HG03108 (cell line): Measurements from ENCODE around the gene SV2A.
A peak's percentile ranks its signal among the peaks of the same experiment; 100 is the strongest.

Source experiments
- ATAC-seq: cut with Tn5 transposase; IDR thresholded peaks from one replicate; pipeline ENCODE4 v1.9.1; 2021; ENCODE audit warnings: moderate library complexity; ENCODE audit not compliant: unreplicated experiment

SV2A gene

GRCh38 chr1:149931212-149931790, 13.7 kb upstream of the SV2A start:
- ATAC-seq: no peak

- ATAC-seq: no peak
These were observed 12.2 kb upstream of the SV2A start for GRCh38 chr1:149929856-149930255.

- no peak for ATAC-seq
These were observed 10.7 kb upstream of the SV2A start for GRCh38 chr1:149928401-149928724.

- peak; percentile 93 for ATAC-seq
These were observed 10.1 kb upstream of the SV2A start, which contains the start of gene SF3B4 for GRCh38 chr1:149927563-149928400. TSS of gene SF3B4 (minus strand) at chr1:149927803. CDS start at chr1:149927759, 44 bp downstream.

DNA sequence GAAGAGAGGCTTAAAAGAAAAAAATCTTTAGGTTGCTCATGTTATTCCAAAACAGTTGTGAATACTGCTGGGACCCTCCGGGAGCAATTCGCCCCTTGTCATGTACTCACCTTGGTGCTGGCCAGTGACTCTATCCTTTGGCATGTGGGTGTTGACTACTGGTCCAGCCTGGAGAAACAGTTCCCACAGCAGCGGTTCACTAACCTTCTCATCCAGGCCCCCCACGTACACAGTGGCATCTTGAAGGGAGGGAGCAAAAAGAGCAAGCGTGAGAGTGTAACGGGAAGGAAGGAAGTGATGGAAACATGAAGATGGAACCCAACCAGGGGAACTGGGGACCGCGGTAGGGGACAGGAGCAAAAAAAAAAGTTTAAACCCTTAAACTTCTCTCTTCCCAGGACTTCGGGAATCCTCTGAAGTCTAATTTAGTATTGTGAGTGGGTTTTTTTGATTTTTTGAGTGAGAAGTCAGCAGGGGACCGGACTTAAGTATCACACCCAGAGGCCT, 9.5 kb upstream of the SV2A start:
- ATAC-seq: no peak

DNA sequence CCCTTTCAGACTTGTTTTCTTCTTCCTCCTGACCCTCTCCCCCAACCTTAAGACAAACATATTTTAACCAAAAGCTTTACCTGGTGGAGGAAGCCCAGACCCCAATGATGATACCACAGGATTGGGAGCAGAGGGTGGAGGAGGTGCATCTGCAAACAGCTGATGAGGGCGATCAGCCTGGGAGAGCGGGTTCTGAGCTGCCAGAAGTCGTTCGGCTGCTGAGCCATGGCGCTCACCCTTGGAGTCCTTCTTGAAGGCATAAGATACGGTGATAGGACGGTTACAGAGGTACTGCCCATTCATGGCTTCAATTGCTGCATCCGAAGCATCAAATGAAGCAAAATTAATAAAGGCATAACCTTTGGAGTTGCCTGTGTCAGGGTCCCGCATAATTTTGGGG, 8.7 kb upstream of the SV2A start:
- ATAC-seq: no peak

DNA sequence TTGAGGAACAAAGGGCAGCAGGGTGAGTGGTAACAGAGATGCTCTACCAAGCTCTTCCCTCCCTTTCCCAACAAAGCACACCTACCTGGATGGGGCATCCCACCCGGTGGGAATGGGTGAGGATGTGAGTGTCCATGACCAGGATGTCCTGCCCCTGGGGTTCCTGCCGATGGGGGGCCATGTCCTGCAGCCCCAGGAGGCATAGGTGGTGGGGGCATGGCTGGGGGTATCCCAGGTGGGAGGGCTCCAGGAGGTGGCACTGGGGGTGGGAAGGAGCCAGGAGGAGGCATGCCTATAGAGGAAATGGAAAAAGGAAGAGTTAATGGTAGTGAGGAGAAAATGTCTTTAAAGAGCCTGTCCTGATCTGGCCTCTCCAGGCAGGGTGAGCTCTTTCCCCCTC, 8.1 kb upstream of the SV2A start:
- ATAC-seq: no peak

- ATAC-seq: no peak
These were observed 7.7 kb upstream of the SV2A start for GRCh38 chr1:149925345-149925744.

DNA sequence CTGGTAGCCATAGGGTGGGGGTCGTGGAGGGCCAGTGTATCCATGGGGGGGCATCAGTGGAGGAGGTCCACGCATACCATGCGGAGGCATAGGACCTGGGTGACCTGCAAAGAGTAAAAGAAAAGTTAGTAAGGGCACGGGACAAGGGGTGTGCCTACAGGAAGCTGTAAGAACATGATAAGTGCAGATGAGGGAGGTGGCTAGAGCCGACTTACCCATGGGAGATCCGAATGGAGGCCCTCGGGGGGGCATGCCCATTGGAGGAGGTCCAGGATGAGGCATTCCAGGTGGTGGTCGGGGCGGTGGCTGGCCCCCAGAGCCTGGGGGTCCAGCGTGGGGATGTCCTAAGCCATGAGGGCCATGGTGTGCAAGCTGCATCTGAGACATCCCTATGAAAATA, 6.0 kb upstream of the SV2A start:
- no peak for ATAC-seq

GRCh38 chr1:149916898-149917252, 769 bp downstream of the SV2A start:
- ATAC-seq: no peak

GRCh38 chr1:149916193-149916897, 1.3 kb downstream of the SV2A start:
- no peak for ATAC-seq

- ATAC-seq: no peak
These were observed 2.0 kb downstream of the SV2A start for GRCh38 chr1:149915429-149916192.

GRCh38 chr1:149914545-149914944, 3.1 kb downstream of the SV2A start:
- ATAC-seq: no peak

- ATAC-seq: no peak
These were observed 11.0 kb downstream of the SV2A start for GRCh38 chr1:149906570-149907075.

DNA sequence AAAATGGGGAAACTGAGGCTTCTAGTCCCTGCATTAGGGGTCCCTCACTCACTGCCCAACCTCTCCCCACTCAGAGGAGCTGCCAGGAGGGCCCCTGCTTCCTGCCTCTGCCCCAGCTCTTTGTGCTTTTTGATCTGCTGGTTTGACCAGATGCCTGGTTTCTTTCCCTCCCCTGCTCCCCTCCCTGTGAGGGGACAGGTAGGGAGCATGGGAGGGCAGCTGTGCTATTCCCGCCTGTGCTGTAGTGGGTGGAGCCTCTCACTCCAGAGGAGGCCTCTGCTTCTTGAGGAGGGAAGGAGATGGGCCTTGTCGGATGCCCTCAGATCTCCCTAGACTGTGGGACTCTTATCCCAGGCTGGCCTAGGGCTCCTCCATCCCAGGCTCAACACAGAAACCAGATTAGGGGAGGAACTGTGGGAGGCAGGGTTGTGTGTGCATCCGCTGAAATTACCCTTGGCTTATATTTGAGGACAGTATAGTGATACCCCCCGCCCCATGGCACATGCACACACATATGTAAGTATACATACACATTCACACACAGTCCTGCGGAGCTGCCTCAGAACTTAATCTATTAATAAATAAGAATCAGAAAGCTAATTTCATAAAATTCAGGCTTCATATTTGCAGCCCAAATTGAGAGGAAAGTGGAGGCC, 13.7 kb downstream of the SV2A start:
- no peak for ATAC-seq

- ATAC-seq: peak; percentile 93
These were observed 18.0 kb downstream of the SV2A start, which contains the start of gene BOLA1 for GRCh38 chr1:149899460-149900284. TSS of gene BOLA1 (plus strand) at chr1:149899568. CDS start at chr1:149900060, 492 bp downstream.

GRCh38 chr1:149896575-149896974, 21.1 kb downstream of the SV2A start:
- no peak for ATAC-seq

DNA sequence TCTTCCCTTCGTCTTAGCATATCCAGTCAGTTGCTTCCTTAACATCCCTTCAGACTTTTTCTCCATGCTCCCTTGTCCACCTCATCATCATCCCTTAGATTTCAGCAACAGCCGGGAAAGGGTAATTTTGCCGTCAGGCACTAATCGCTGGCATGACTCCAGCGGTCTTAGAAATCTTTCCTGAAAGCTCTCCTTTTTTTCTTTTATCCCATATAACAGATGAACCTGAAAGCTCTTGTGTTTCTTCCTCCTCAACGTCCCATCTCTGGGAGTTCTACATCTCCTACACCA, 28.7 kb downstream of the SV2A start:
- no peak for ATAC-seq

DNA sequence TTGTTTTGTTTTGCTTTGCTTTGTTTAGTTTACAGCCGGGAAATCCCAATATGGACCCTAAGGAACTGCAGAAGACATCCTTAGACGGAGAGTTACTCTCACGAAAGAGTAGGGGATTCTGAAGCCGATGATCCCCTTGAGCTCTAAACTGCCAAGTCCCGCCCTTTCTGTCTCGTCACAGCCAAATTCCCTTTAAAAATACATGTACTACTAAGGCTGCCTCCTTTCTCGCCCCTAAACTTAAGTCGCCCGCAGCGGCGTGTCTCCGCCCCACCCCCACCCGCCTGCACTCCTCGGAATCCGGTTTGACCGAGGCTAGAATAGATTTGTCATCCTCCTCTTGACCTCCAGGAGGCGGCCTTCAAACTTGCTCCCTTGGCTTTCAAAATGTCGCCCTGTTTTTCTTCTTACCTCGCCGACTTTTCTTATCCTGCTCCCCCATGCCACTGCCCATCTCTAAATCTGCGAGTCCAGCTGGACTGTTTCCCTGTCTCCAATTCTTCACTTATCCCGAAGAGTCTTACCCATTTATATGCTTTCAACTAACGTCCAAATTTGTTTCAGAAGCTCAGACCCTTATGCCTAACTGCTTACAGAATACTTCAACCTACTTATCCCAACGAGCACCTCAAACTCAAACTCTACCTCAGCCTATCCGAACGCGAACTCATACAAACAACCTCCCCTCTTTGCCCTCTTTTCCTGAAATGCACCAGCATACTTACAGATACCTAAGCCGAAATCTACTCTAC, 29.2 kb downstream of the SV2A start:
- ATAC-seq: peak; percentile 15
